GM06990 (cell line): ENCODE data around the gene KIR2DL4.
"Not testable (repeated sequence)": the region's sequence is repeated elsewhere in the genome, so short reads cannot be mapped to it uniquely, and the experiment has no call there.

Experiments
- DNase-seq: peaks from one replicate; pipeline ENCODE4 v3.0.0-alpha.2; 2011; ENCODE audit not compliant: insufficient read length; ENCODE audit errors: extremely low read depth
- H3K27me3 ChIP-seq: replicated peaks from 2 replicates; pipeline ENCODE4 v1.6.0; 2011; ENCODE audit warnings: low read length; ENCODE audit not compliant: control insufficient read depth, insufficient read depth
- H3K36me3 ChIP-seq: 2 replicates; pipeline ENCODE4 v1.5.1; 2011; ENCODE audit warnings: low read length; ENCODE audit not compliant: control insufficient read depth, insufficient read depth
- H3K4me3 ChIP-seq: replicated peaks from 2 replicates; pipeline ENCODE4 v1.5.1; 2011; ENCODE audit warnings: low read depth, mild to moderate bottlenecking, control low read depth, low read length
- TF ChIP-seq, protein P1 (sequence below): IDR thresholded peaks from 2 replicates; pipeline ENCODE4 v1.5.1; 2011; ENCODE audit warnings: low read length, control low read depth, mild to moderate bottlenecking, inconsistent platforms; ENCODE audit not compliant: insufficient read depth, poor library complexity, severe bottlenecking

The KIR2DL4 gene

DNA sequence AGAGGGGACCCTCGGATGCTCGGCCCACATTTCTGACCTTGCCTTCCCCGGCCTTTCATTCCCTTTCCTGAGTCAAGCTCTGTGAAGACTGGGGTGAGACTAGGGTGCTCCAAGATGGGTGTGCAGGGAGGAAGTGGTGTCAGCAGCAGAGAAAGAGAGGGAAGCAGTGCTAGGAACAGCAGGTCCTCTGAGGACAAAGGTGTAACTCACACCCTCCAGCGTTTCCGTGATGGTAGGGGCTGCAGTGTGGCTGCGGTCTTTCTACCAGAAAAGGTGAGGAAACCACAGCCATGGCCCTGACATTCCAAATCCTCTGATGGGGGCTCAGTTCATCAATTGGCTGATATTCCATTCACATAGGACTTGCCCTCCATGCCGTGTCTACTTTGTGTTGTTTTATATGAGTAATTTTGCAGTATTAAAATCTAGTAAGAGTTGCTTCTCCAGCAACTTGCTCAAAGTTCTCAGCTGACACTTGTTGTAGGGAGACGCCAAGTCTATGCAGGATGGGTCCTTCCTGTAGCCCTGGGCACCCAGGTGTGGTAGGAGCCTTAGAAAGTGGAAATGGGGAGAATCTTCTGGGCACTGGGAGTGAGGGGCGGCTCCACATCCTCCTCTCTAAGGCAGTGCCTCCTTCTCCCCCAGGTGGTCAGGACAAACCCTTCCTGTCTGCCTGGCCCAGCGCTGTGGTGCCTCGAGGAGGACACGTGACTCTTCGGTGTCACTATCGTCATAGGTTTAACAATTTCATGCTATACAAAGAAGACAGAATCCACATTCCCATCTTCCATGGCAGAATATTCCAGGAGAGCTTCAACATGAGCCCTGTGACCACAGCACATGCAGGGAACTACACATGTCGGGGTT is 14.5 kb downstream of the KIR2DL4 start:
- Histone ChIP-seq H3K27me3 (no peaks in the 10 kb centered on the region), H3K36me3 (no peaks in the 10 kb centered on the region), H3K4me3 (no peak overlapping the region)
- TF ChIP-seq, protein P1, sequence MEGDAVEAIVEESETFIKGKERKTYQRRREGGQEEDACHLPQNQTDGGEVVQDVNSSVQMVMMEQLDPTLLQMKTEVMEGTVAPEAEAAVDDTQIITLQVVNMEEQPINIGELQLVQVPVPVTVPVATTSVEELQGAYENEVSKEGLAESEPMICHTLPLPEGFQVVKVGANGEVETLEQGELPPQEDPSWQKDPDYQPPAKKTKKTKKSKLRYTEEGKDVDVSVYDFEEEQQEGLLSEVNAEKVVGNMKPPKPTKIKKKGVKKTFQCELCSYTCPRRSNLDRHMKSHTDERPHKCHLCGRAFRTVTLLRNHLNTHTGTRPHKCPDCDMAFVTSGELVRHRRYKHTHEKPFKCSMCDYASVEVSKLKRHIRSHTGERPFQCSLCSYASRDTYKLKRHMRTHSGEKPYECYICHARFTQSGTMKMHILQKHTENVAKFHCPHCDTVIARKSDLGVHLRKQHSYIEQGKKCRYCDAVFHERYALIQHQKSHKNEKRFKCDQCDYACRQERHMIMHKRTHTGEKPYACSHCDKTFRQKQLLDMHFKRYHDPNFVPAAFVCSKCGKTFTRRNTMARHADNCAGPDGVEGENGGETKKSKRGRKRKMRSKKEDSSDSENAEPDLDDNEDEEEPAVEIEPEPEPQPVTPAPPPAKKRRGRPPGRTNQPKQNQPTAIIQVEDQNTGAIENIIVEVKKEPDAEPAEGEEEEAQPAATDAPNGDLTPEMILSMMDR = no peak
- no peak for DNase-seq

DNA sequence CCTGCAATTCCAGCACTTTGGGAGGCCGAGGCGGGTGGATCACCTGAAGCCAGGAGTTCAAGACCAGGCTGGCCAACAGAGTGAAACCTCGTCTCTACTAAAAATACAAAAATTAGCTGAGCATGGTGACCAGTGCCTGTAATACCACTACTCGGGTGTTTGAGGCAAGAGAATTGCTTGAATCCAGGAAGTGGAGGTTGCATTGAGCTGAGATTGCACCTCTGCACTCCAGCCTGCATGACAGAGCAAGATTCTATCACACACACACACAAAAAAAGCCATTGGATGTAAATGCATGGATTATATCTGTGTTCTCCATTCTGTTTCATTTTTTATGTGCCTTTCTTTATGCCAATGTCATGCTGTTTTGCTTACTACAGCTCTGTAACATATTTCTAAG is 21.0 kb downstream of the KIR2DL4 start:
- DNase-seq, H3K36me3 ChIP-seq, H3K27me3 ChIP-seq, H3K4me3 ChIP-seq: not testable (repeated sequence)

GRCh38 chr19:54825326-54825725 is 21.9 kb downstream of the KIR2DL4 start:
- H3K4me3 ChIP-seq, H3K27me3 ChIP-seq, H3K36me3 ChIP-seq, DNase-seq: not testable (repeated sequence)

GRCh38 chr19:54828064-54828463 is 24.7 kb downstream of the KIR2DL4 start:
- DNase-seq, H3K27me3 ChIP-seq, H3K36me3 ChIP-seq, H3K4me3 ChIP-seq: not testable (repeated sequence)

DNA sequence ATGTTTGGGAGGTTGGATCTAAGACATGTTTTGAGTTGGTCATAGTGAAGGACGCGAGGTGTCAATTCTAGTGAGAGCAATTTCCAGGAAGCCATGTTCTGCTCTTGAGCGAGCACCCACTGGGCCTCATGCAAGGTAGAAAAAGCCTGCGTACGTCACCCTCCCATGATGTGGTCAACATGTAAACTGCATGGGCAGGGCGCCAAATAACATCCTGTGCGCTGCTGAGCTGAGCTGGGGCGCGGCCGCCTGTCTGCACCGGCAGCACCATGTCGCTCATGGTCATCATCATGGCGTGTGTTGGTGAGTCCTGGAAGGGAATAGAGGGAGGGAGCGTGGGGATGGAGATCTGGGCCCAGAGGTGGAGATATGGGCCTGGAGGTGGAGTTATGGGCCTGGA is 29.1 kb downstream of the KIR2DL4 start, which contains the start of gene KIR2DS4:
TSS of gene KIR2DS4 (plus strand) at position 181 of the 400 bp plus-strand sequence.
- H3K4me3 ChIP-seq, H3K36me3 ChIP-seq, H3K27me3 ChIP-seq, DNase-seq: not testable (repeated sequence)

GRCh38 chr19:54835126-54835525 is 31.7 kb downstream of the KIR2DL4 start:
- not testable (repeated sequence) for DNase-seq, H3K4me3 ChIP-seq, H3K36me3 ChIP-seq, H3K27me3 ChIP-seq

DNA sequence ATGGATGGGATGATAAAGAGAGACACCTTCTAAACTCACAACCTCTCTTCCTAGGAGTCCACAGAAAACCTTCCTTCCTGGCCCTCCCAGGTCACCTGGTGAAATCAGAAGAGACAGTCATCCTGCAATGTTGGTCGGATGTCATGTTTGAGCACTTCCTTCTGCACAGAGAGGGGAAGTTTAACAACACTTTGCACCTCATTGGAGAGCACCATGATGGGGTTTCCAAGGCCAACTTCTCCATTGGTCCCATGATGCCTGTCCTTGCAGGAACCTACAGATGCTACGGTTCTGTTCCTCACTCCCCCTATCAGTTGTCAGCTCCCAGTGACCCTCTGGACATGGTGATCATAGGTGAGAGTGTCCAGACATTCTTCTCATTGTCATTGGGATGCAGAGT is 34.1 kb downstream of the KIR2DL4 start:
- not testable (repeated sequence) for DNase-seq, H3K27me3 ChIP-seq, H3K36me3 ChIP-seq, H3K4me3 ChIP-seq

GRCh38 chr19:54843171-54843570 is 39.8 kb downstream of the KIR2DL4 start:
- not testable (repeated sequence) for H3K27me3 ChIP-seq, H3K36me3 ChIP-seq, H3K4me3 ChIP-seq, DNase-seq

DNA sequence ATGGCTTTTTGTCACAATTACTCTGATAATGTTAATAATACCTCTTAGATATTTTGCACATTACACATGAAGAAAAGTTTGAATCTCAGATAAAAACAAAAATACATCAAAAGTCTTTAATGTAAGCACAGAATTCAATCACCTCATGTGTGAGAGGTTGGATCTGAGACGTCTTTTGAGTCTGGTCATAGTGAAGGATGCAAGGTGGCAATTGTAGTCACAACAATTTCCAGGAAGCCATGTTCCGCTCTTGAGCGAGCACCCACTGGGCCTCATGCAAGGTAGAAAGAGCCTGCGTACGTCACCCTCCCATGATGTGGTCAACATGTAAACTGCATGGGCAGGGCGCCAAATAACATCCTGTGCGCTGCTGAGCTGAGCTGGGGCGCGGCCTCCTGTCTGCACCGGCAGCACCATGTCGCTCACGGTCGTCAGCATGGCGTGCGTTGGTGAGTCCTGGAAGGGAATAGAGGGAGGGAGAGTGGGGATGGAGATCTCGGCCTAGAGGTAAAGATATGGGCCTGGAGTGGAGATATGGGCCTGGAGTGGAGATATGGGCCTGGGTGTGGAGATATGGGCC is 46.7 kb downstream of the KIR2DL4 start, which contains the start of gene KIR3DL2:
TSS of gene KIR3DL2 (plus strand) at position 383 of the 580 bp plus-strand sequence. CDS start at position 416, 33 bp downstream.
- not testable (repeated sequence) for H3K27me3 ChIP-seq, H3K4me3 ChIP-seq, DNase-seq, H3K36me3 ChIP-seq
